ENCODE measurements around the gene ARHGAP5. TPM values are rescaled to one million over a fixed set of nuclear protein-coding genes. Genes with fewer than 3 reads are reported as not detected.

Gene ARHGAP5, protein sequence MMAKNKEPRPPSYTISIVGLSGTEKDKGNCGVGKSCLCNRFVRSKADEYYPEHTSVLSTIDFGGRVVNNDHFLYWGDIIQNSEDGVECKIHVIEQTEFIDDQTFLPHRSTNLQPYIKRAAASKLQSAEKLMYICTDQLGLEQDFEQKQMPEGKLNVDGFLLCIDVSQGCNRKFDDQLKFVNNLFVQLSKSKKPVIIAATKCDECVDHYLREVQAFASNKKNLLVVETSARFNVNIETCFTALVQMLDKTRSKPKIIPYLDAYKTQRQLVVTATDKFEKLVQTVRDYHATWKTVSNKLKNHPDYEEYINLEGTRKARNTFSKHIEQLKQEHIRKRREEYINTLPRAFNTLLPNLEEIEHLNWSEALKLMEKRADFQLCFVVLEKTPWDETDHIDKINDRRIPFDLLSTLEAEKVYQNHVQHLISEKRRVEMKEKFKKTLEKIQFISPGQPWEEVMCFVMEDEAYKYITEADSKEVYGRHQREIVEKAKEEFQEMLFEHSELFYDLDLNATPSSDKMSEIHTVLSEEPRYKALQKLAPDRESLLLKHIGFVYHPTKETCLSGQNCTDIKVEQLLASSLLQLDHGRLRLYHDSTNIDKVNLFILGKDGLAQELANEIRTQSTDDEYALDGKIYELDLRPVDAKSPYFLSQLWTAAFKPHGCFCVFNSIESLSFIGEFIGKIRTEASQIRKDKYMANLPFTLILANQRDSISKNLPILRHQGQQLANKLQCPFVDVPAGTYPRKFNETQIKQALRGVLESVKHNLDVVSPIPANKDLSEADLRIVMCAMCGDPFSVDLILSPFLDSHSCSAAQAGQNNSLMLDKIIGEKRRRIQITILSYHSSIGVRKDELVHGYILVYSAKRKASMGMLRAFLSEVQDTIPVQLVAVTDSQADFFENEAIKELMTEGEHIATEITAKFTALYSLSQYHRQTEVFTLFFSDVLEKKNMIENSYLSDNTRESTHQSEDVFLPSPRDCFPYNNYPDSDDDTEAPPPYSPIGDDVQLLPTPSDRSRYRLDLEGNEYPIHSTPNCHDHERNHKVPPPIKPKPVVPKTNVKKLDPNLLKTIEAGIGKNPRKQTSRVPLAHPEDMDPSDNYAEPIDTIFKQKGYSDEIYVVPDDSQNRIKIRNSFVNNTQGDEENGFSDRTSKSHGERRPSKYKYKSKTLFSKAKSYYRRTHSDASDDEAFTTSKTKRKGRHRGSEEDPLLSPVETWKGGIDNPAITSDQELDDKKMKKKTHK (N-terminal part only)
- total RNA-seq (10 to 100 TPM; 37.9 to 38.2 TPM), polyA plus RNA-seq (15.9 TPM)

DNA sequence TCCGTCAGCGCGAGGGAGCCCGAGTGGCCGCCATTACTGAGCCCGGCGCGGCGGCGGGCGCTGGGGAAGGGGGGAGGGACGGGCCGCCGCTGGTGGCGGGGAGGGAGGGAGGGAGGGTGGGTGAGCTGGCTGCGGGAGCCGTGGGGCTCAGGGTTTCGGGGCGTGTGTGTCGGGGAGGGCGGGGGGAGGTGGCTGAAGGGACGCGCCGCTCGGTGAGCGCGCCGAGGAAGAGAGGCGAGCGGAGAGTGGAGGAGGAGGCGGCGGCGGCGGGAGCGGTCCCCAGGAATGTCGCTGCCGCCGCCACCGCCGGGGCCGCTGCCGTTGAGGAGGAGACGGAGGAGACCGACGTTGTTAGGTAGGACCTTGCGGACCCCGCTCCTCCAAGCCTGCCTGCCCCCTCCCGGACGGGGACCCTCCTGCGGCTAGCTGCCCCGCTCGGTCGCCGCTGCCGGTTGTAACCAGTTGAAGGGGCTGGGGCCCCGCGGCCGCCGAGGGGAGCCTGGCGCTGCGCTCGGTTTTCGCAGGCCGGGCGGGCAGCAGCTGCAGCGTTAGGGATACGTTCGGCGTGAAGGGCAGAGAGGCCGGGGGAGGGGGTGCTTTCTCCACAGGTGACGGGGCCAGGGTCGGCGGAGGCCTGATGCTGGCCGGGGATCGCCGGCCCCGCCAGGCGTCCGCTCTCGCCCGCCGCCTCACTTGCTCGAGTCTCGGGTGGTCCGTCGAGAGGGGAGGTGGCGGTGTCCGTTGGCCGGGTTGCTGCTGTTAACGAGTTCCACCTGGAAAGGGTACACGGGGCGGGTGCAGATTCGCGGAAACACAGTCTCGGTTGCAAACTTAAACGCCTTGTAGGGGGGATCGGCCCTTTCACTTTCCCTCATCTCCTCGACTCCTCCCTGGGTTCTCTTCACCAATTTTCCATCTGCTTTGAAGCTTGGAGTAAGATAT lies at the start of gene ARHGAP5:
ARHGAP5 (plus strand) TSS at position 224 of the 942 bp plus-strand sequence. CDS start 13,366 bp downstream, outside the sequence.
- H3K4me3 ChIP-seq (ENCODE audit: low read length), result peak within 1 kb of the TSS; percentile 89
- peaks cover 3% of the 10 kb centered on the region in 2 donors for H3K27me3 Mint-ChIP-seq
- H3K4me3 Mint-ChIP-seq, result peak within 1 kb of the TSS; percentile 91 to 100 (median 97)
- H3K27ac Mint-ChIP-seq, result peak within 1 kb of the TSS; percentile 89 to 99 (median 94)
- no peaks in the 10 kb centered on the region for H3K36me3 ChIP-seq (ENCODE audit: insufficient read depth, low read length)
- DNase-seq, result peak; percentile 5 to 82 (median 51)
- peaks cover 14% of the 10 kb centered on the region for H3K4me1 ChIP-seq (ENCODE audit: insufficient read depth, low read length)
- ChIA-PET POLR2A (interaction anchor here (0.7 to 2.2 kb wide), 3 partner anchors 123 to 174 kb away, joined by 3 to 21 read pairs (median 7); partner anchors contain the start of genes RNU6-7 and RNU6-8), CTCF (interaction anchor here (0.7 to 4.2 kb wide), 4 partner anchors 121 to 175 kb away, joined by 3 to 23 read pairs (median 11); partner anchors contain the start of gene RNU6-8)
- H3K27me3 ChIP-seq (ENCODE audit: insufficient read depth, low read length, poor library complexity, severe bottlenecking), result no peaks in the 10 kb centered on the region
- H3K9me3 ChIP-seq (ENCODE audit: low read length), result no peaks in the 10 kb centered on the region
- H3K27ac ChIP-seq (ENCODE audit: low read depth, low read length), result peak within 1 kb of the TSS; percentile 67
- peaks cover 37 to 50% (median 49%) of the 10 kb centered on the region in 3 donors for H3K4me1 Mint-ChIP-seq
- no peaks in the 10 kb centered on the region for H3K9me3 Mint-ChIP-seq
- peaks cover 0 to 11% (median 0%) of the 10 kb centered on the region in 3 donors for H3K36me3 Mint-ChIP-seq

DNA sequence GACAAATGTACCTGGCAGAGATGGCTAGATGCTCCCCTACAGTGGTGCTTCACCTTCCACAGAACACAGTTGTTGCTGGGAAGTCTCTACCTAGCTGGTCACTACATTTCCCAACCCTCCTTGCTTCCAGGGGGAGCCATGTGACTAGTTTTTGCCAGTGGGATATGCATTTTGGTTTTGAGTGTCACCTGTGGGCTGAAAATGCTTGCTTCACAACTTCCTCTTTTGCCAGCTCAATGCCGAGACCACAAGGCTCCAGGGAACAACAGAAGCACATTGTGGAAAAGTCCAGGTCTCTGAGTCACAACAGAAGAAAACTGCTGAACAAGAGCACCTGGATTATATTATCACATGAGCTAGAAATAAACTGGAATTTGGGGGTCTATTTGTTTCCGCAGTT lies 48.5 kb upstream of the ARHGAP5 start:
- Mint-ChIP-seq H3K9me3 (no peaks in the 10 kb centered on the region), H3K27ac (no peak overlapping the region), H3K36me3 (no peaks in the 10 kb centered on the region), H3K27me3 (peaks cover 12 to 23% of the 10 kb centered on the region in 2 donors), H3K4me1 (no peaks in the 10 kb centered on the region), H3K4me3 (no peak overlapping the region)
- no peaks in the 10 kb centered on the region for H3K4me1 ChIP-seq (ENCODE audit: insufficient read depth, low read length)
- no peak overlapping the region for H3K27ac ChIP-seq (ENCODE audit: low read depth, low read length)
- POLR2A ChIA-PET, result no interaction called here
- no peaks in the 10 kb centered on the region for H3K36me3 ChIP-seq (ENCODE audit: insufficient read depth, low read length)
- H3K27me3 ChIP-seq (ENCODE audit: insufficient read depth, low read length, poor library complexity, severe bottlenecking), result no peaks in the 10 kb centered on the region
- DNase-seq, result no peak
- no peaks in the 10 kb centered on the region for H3K9me3 ChIP-seq (ENCODE audit: low read length)
- no peak overlapping the region for H3K4me3 ChIP-seq (ENCODE audit: low read length)
- CTCF ChIA-PET, result interaction anchor here (1.5 kb wide), 1 partner anchor 224 kb away, joined by 3 read pairs; no protein-coding TSS in a partner anchor

DNA sequence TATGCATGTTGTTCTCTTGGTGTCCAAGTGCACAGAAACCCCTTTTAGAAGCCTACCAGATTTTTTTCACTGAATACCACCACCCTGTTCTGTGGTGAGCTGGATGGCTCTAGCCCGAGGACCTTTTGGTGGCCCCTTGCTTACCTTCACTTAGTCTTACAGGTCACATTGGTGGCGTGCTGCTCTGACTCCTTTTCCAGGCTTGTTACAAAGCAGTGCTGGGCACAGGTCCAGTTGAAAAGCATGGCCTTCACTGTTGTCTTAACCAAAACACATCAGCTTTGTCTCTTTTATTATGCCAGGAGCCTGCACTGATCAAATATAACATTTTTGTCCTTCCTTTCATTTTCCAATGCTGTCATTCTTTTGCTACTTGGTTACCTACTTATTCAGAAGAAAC lies 43.6 kb upstream of the ARHGAP5 start:
- POLR2A ChIA-PET, result no interaction called here
- Mint-ChIP-seq H3K27ac (no peak overlapping the region), H3K4me1 (no peaks in the 10 kb centered on the region), H3K36me3 (no peaks in the 10 kb centered on the region), H3K27me3 (peaks cover 3 to 15% of the 10 kb centered on the region in 2 donors), H3K9me3 (no peaks in the 10 kb centered on the region), H3K4me3 (no peak overlapping the region)
- H3K4me3 ChIP-seq (ENCODE audit: low read length), result no peak overlapping the region
- CTCF ChIA-PET, result no interaction called here
- H3K4me1 ChIP-seq (ENCODE audit: insufficient read depth, low read length), result no peaks in the 10 kb centered on the region
- no peaks in the 10 kb centered on the region for H3K9me3 ChIP-seq (ENCODE audit: low read length)
- H3K27ac ChIP-seq (ENCODE audit: low read depth, low read length), result no peak overlapping the region
- H3K36me3 ChIP-seq (ENCODE audit: insufficient read depth, low read length), result no peaks in the 10 kb centered on the region
- H3K27me3 ChIP-seq (ENCODE audit: insufficient read depth, low read length, poor library complexity, severe bottlenecking), result no peaks in the 10 kb centered on the region
- DNase-seq, result no peak

DNA sequence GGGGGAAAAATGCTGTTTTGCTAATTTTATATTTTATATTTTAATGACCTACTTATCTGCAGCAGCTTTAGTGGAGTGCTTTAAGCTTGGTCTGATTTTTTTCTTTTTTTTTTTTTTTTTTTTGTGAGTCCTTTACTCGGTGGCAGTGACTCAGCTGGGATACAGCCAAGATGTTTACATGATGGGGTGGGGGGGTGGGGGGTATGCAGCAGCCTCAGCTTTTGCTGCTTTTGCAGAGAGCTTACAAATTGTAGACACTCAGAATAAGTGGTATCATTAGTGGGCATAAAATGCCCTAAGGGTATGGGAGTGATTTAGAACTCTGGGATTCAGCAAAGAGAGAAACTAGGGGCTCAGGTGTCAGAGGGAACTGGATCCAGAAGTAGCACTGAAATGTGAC lies 38.2 kb upstream of the ARHGAP5 start:
- no peaks in the 10 kb centered on the region for H3K9me3 ChIP-seq (ENCODE audit: low read length)
- no peaks in the 10 kb centered on the region for H3K27me3 ChIP-seq (ENCODE audit: insufficient read depth, low read length, poor library complexity, severe bottlenecking)
- DNase-seq, result no peak
- Mint-ChIP-seq H3K27ac (no peak overlapping the region), H3K4me3 (no peak overlapping the region), H3K36me3 (no peaks in the 10 kb centered on the region), H3K4me1 (no peaks in the 10 kb centered on the region), H3K9me3 (no peaks in the 10 kb centered on the region), H3K27me3 (peaks cover 2 to 42% of the 10 kb centered on the region in 2 donors)
- ChIA-PET POLR2A (no interaction called here), CTCF (no interaction called here)
- no peaks in the 10 kb centered on the region for H3K36me3 ChIP-seq (ENCODE audit: insufficient read depth, low read length)
- H3K27ac ChIP-seq (ENCODE audit: low read depth, low read length), result no peak overlapping the region
- no peak overlapping the region for H3K4me3 ChIP-seq (ENCODE audit: low read length)
- no peaks in the 10 kb centered on the region for H3K4me1 ChIP-seq (ENCODE audit: insufficient read depth, low read length)

DNA sequence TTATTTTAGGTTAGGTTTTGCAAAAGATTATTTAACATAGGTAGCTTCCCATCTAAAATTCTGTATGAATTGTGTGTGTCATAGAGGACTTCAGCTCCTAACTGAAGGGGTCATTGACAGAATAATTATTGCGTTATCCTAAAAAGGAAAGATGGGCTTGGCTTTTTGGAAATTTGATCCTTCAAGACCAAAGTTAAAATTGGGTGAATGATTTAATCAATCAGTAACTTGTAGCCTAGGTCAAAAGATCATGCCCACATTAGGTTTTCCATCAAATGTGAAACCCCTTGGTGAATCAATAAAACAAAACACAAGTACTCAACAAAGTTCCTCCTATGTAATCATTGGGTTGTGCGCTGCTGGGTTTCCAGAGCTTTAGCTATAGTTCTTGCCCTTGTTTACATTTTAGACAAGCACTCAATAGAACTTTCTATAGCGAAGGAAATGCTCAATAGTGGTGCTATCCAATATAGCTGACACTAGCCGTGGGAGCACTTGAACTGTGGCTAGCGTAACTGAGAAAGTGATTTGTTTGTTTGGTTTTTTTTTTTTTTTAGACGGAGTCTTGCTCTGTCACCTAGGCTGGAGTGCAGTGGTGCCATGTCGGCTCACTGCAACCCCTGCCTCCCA lies 37.6 kb upstream of the ARHGAP5 start:
- Mint-ChIP-seq H3K9me3 (no peaks in the 10 kb centered on the region), H3K4me1 (no peaks in the 10 kb centered on the region), H3K4me3 (no peak overlapping the region), H3K27ac (no peak overlapping the region), H3K36me3 (no peaks in the 10 kb centered on the region), H3K27me3 (peaks cover 4 to 41% of the 10 kb centered on the region in 2 donors)
- H3K4me1 ChIP-seq (ENCODE audit: insufficient read depth, low read length), result no peaks in the 10 kb centered on the region
- no peaks in the 10 kb centered on the region for H3K27me3 ChIP-seq (ENCODE audit: insufficient read depth, low read length, poor library complexity, severe bottlenecking)
- CTCF ChIA-PET, result no interaction called here
- H3K9me3 ChIP-seq (ENCODE audit: low read length), result no peaks in the 10 kb centered on the region
- no peak overlapping the region for H3K27ac ChIP-seq (ENCODE audit: low read depth, low read length)
- no peak for DNase-seq
- POLR2A ChIA-PET, result no interaction called here
- no peak overlapping the region for H3K4me3 ChIP-seq (ENCODE audit: low read length)
- H3K36me3 ChIP-seq (ENCODE audit: insufficient read depth, low read length), result no peaks in the 10 kb centered on the region

DNA sequence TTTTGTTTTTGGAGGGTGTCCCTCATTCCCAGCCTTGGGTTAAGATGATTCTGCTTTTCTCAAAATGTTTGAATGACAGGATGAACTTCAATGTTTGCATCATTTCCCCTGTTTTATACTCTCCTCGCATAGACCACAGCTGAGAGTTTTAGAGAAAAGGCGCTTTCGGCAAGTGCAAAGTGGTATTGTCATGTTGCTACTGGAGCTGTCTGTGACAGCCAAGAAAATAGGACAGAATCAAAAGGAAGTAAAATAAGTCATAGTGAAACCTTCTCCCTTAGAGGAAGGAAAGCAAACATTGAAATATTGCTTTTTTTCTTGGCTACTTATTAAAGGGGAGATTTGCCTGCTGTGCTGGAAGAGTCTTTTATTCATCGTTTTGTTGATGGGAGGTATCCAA lies 33.5 kb upstream of the ARHGAP5 start:
- no peaks in the 10 kb centered on the region for H3K36me3 Mint-ChIP-seq

DNA sequence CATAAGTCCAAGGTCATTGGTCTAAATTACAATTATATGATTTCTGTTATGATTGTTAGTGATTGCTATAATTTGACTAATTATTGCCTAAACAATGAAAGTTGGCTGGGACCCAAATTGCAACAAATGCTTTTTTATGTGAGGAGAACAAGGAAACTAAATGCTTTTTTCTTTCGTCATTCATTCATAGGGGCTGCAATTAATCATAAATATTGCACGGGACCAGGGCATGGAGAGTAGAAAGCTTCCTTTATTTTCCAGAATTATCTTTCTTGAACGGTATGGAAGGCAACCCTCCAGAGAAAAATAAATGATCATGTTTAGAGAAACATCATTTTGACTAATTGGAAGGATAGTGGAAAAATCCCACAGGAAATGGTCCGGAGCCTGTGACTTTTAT lies 32.6 kb upstream of the ARHGAP5 start:
- Histone ChIP-seq H3K4me3 (ENCODE audit: low read length) (no peak overlapping the region), H3K27ac (ENCODE audit: low read depth, low read length) (no peak overlapping the region), H3K27me3 (ENCODE audit: insufficient read depth, low read length, poor library complexity, severe bottlenecking) (no peaks in the 10 kb centered on the region), H3K9me3 (ENCODE audit: low read length) (no peaks in the 10 kb centered on the region), H3K36me3 (ENCODE audit: insufficient read depth, low read length) (no peaks in the 10 kb centered on the region), H3K4me1 (ENCODE audit: insufficient read depth, low read length) (no peaks in the 10 kb centered on the region)
- H3K27ac Mint-ChIP-seq, result no peak overlapping the region
- ChIA-PET POLR2A (no interaction called here), CTCF (no interaction called here)
- no peaks in the 10 kb centered on the region for H3K36me3 Mint-ChIP-seq
- DNase-seq, result no peak
- H3K4me3 Mint-ChIP-seq, result no peak overlapping the region
- H3K4me1 Mint-ChIP-seq, result no peaks in the 10 kb centered on the region
- peaks cover 7 to 36% of the 10 kb centered on the region in 2 donors for H3K27me3 Mint-ChIP-seq
- H3K9me3 Mint-ChIP-seq, result no peaks in the 10 kb centered on the region

More for the DNA sequence above, 33.5 kb upstream of the ARHGAP5 start:
- no peak for DNase-seq
- H3K27ac Mint-ChIP-seq, result no peak overlapping the region
- no peaks in the 10 kb centered on the region for H3K27me3 ChIP-seq (ENCODE audit: insufficient read depth, low read length, poor library complexity, severe bottlenecking)
- ChIA-PET POLR2A (no interaction called here), CTCF (no interaction called here)
- no peaks in the 10 kb centered on the region for H3K9me3 ChIP-seq (ENCODE audit: low read length)
- no peaks in the 10 kb centered on the region for H3K4me1 ChIP-seq (ENCODE audit: insufficient read depth, low read length)
- H3K4me3 ChIP-seq (ENCODE audit: low read length), result no peak overlapping the region
- H3K9me3 Mint-ChIP-seq, result no peaks in the 10 kb centered on the region
- H3K4me3 Mint-ChIP-seq, result no peak overlapping the region
- H3K27me3 Mint-ChIP-seq, result peaks cover 7 to 36% of the 10 kb centered on the region in 2 donors
- H3K36me3 ChIP-seq (ENCODE audit: insufficient read depth, low read length), result no peaks in the 10 kb centered on the region
- no peaks in the 10 kb centered on the region for H3K4me1 Mint-ChIP-seq
- no peak overlapping the region for H3K27ac ChIP-seq (ENCODE audit: low read depth, low read length)
